IMR-90 (cell line): ENCODE results near the gene NKAIN1. TPM values are rescaled to one million over a fixed set of nuclear protein-coding genes. Genes with fewer than 3 reads are reported as not detected.

Source experiments
- ATAC-seq: fragments of 200-7000 bp; cut with Tn5 transposase; 2 replicates; pipeline ENCODE4 v1.9.1; 2020; ENCODE audit warnings: low read depth, mild to moderate bottlenecking, moderate library complexity
- BruUV-seq: library from RNA; stranded (reverse); fragments of 400-500 nt; replicated peaks from 2 replicates; lab custom pipeline; 2021; lab: Mats Ljungman, UMichigan
- CTCF ChIA-PET: fragments of 300-600 bp; formaldehyde crosslinking; extraction: SDS; loops from one replicate; lab custom pipeline; 2021; ENCODE audit warnings: antibody characterized with exemption; lab: Yijun Ruan, JAX
- POLR2A ChIA-PET: fragments of 300-600 bp; sonication (Branson Sonifier 250); formaldehyde crosslinking; loops from one replicate; lab custom pipeline; 2022; ENCODE audit warnings: antibody characterized with exemption; ENCODE audit not compliant: unreplicated experiment; lab: Charles Lee
- DNase-seq: peaks from one replicate; pipeline ENCODE4 v3.0.0; 2013
- H2AFZ ChIP-seq: replicated peaks from 2 replicates; pipeline ENCODE3; 2013; ENCODE audit warnings: low read length, mild to moderate bottlenecking; ENCODE audit not compliant: poor library complexity
- H2AK5ac ChIP-seq: 2 replicates; pipeline ENCODE4 v1.6.1; 2013; ENCODE audit warnings: low read depth, low read length, inconsistent platforms
- H2AK9ac ChIP-seq: replicated peaks from 2 replicates; pipeline ENCODE3; 2013; ENCODE audit warnings: mild to moderate bottlenecking, low read depth, low read length, moderate library complexity; ENCODE audit not compliant: poor library complexity
- H2BK120ac ChIP-seq: 2 replicates; pipeline ENCODE4 v1.6.1; 2013; ENCODE audit warnings: low read depth, low read length, inconsistent platforms
- H2BK15ac ChIP-seq: 3 replicates; pipeline ENCODE4 v1.6.1; 2013; ENCODE audit warnings: low read depth, low read length, inconsistent platforms
- H2BK20ac ChIP-seq: 2 replicates; pipeline ENCODE4 v1.6.1; 2013; ENCODE audit warnings: low read depth, mild to moderate bottlenecking, inconsistent platforms, low read length, moderate library complexity
- H2BK5ac ChIP-seq: 2 replicates; pipeline ENCODE4 v1.6.1; 2013; ENCODE audit warnings: mild to moderate bottlenecking, low read depth, low read length, inconsistent platforms; ENCODE audit not compliant: poor library complexity, severe bottlenecking
- H3K14ac ChIP-seq: replicated peaks from 2 replicates; pipeline ENCODE4 v1.6.1; 2013; ENCODE audit warnings: low read depth, low read length, inconsistent platforms
- H3K18ac ChIP-seq: 2 replicates; pipeline ENCODE4 v1.6.1; 2013; ENCODE audit warnings: low read depth, low read length, control low read depth
- H3K23ac ChIP-seq: 2 replicates; pipeline ENCODE4 v1.6.1; 2013; ENCODE audit warnings: low read depth, low read length, inconsistent platforms
- H3K27ac ChIP-seq: 2 replicates; pipeline ENCODE4 v1.5.1; 2013; ENCODE audit warnings: mild to moderate bottlenecking, control low read depth, low read length; ENCODE audit not compliant: insufficient read depth
- H3K27me3 ChIP-seq: 2 replicates; pipeline ENCODE4 v1.6.1; 2013; ENCODE audit warnings: low read length; ENCODE audit not compliant: control insufficient read depth, insufficient read depth
- H3K36me3 ChIP-seq: 2 replicates; pipeline ENCODE4 v1.6.1; 2013; ENCODE audit warnings: low read length, mixed read lengths; ENCODE audit not compliant: control insufficient read depth, insufficient read depth
- H3K4ac ChIP-seq: 2 replicates; pipeline ENCODE4 v1.6.1; 2013; ENCODE audit warnings: low read depth, low read length, inconsistent platforms
- H3K4me1 ChIP-seq: 2 replicates; pipeline ENCODE4 v1.6.1; 2013; ENCODE audit warnings: low read length, mixed read lengths; ENCODE audit not compliant: control insufficient read depth, insufficient read depth
- H3K4me2 ChIP-seq: 2 replicates; pipeline ENCODE4 v1.6.1; 2013; ENCODE audit warnings: low read depth, mild to moderate bottlenecking, control low read depth, low read length, moderate library complexity
- H3K4me3 ChIP-seq: 2 replicates; pipeline ENCODE4 v1.5.1; 2013; ENCODE audit warnings: low read depth, mild to moderate bottlenecking, control low read depth, low read length, moderate library complexity; ENCODE audit not compliant: insufficient read depth
- H3K56ac ChIP-seq: 2 replicates; pipeline ENCODE4 v1.6.1; 2013; ENCODE audit warnings: low read length, inconsistent platforms; ENCODE audit not compliant: insufficient read depth; ENCODE audit errors: extremely low read depth
- H3K79me1 ChIP-seq, 2 experiments: 2 replicates each; pipeline ENCODE4 v1.6.1; 2013; ENCODE audit warnings: low read length in 2 of 2, inconsistent platforms in 1 of 2, low read depth in 1 of 2
- H3K9ac ChIP-seq: 2 replicates; pipeline ENCODE4 v1.6.1; 2013; ENCODE audit warnings: low read depth, low read length, control low read depth
- H3K9me1 ChIP-seq: 2 replicates; pipeline ENCODE4 v1.6.1; 2013; ENCODE audit warnings: low read length, inconsistent platforms; ENCODE audit not compliant: insufficient read depth
- H3K9me3 ChIP-seq: 2 replicates; pipeline ENCODE4 v1.6.1; 2013; ENCODE audit warnings: low read length; ENCODE audit not compliant: control insufficient read depth, insufficient read depth
- H4K20me1 ChIP-seq: 2 replicates; pipeline ENCODE4 v1.6.1; 2013; ENCODE audit warnings: low read length, inconsistent platforms; ENCODE audit not compliant: insufficient read depth
- H4K5ac ChIP-seq: 2 replicates; pipeline ENCODE4 v1.6.1; 2013; ENCODE audit warnings: mild to moderate bottlenecking, low read depth, low read length, control low read depth
- H4K8ac ChIP-seq, 2 experiments: 2 replicates each; pipeline ENCODE4 v1.6.1; 2013; ENCODE audit warnings: low read depth in 2 of 2, low read length in 2 of 2, control low read depth in 1 of 2, inconsistent platforms in 1 of 2
- H4K91ac ChIP-seq: 2 replicates; pipeline ENCODE4 v1.6.1; 2013; ENCODE audit warnings: low read depth, low read length, inconsistent platforms; ENCODE audit not compliant: insufficient read depth
- BHLHE40 ChIP-seq: fragments of 150-350 bp; IDR thresholded peaks from 2 replicates; pipeline ENCODE4 v1.6.1; 2016; ENCODE audit warnings: mild to moderate bottlenecking, low read depth, low read length
- CEBPB ChIP-seq: IDR thresholded peaks from 2 replicates; pipeline ENCODE4 v1.6.1; 2012; ENCODE audit warnings: low read depth, low read length, improper control_type of control experiment
- CHD1 ChIP-seq: IDR thresholded peaks from 2 replicates; pipeline ENCODE4 v1.6.1; 2012; ENCODE audit warnings: low read depth, low read length, improper control_type of control experiment
- FOS ChIP-seq: fragments of 150-350 bp; IDR thresholded peaks from 2 replicates; pipeline ENCODE4 v1.6.1; 2016; ENCODE audit warnings: low read depth, low read length
- MAFK ChIP-seq: IDR thresholded peaks from 2 replicates; pipeline ENCODE4 v1.6.1; 2012; ENCODE audit warnings: low read depth, low read length, improper control_type of control experiment
- MAZ ChIP-seq: IDR thresholded peaks from 2 replicates; pipeline ENCODE4 v1.6.1; 2012; ENCODE audit warnings: low read depth, mild to moderate bottlenecking, low read length, improper control_type of control experiment, moderate library complexity, borderline replicate concordance
- MXI1 ChIP-seq: IDR thresholded peaks from 2 replicates; pipeline ENCODE4 v1.6.1; 2012; ENCODE audit warnings: low read depth, mild to moderate bottlenecking, low read length, moderate library complexity, borderline replicate concordance
- NFE2L2 ChIP-seq: fragments of 150-350 bp; IDR thresholded peaks from 2 replicates; pipeline ENCODE4 v1.6.1; 2016; ENCODE audit warnings: low read depth, mild to moderate bottlenecking, low read length
- POLR2A ChIP-seq: IDR thresholded peaks from 2 replicates; pipeline ENCODE4 v1.6.1; 2012; ENCODE audit warnings: mild to moderate bottlenecking, low read depth, low read length
- RAD21 ChIP-seq: IDR thresholded peaks from 2 replicates; pipeline ENCODE4 v1.6.1; 2012; ENCODE audit warnings: low read length, improper control_type of control experiment
- RCOR1 ChIP-seq: IDR thresholded peaks from 2 replicates; pipeline ENCODE4 v1.6.1; 2012; ENCODE audit warnings: mild to moderate bottlenecking, low read length, improper control_type of control experiment; ENCODE audit not compliant: insufficient replicate concordance
- SMC3 ChIP-seq: fragments of 150-350 bp; IDR thresholded peaks from 2 replicates; pipeline ENCODE4 v1.6.1; 2016; ENCODE audit warnings: low read depth, mild to moderate bottlenecking, antibody characterized with exemption, low read length, moderate library complexity
- WGBS, 2 experiments: methylation state at CpG; one replicate each; pipeline versions ENCODE4 v1.1.5 to v1.1.7; 2013; ENCODE audit warnings: missing lambda C conversion rate in 2 of 2; ENCODE audit not compliant: insufficient read length in 1 of 2; ENCODE audit errors: extremely low coverage in 2 of 2; 5-methylcytosine and 5-hydroxymethylcytosine counted together
- dilution Hi-C: fragments of 300-500 bp; cut with HindIII; formaldehyde crosslinking; loops from one replicate; pipeline ENCODE4 v1.14.3; 2018; ENCODE audit warnings: low sequenced_read_pairs; ENCODE audit not compliant: unreplicated experiment
- in situ Hi-C: fragments of 300-500 bp; cut with MboI; formaldehyde crosslinking; loops from 3 replicates; pipeline ENCODE4 v1.14.3; 2019; ENCODE audit warnings: low sequenced_read_pairs, inconsistent platforms, mixed read lengths
- intact Hi-C: fragments of 100-400 bp; cut with micrococcal nuclease; formaldehyde crosslinking; loops from 2 replicates; pipeline ENCODE4 v1.10.0; 2022
- polyA plus RNA-seq, 3 experiments: library from polyadenylated mRNA; depleted of rRNA; stranded (reverse); fragments of >200 nt; gene quantifications; 2 replicates each; pipeline ENCODE4 v1.2.3, GENCODE V29; 2012; ENCODE audit warnings: low replicate concordance in 1 of 3
- total RNA-seq: library from RNA; depleted of rRNA; stranded (reverse); fragments of >200 nt; gene quantifications from 2 replicates; pipeline ENCODE4 v1.2.3, GENCODE V29; 2012
- TF ChIP-seq, protein P1 (sequence below): fragments of 150-350 bp; IDR thresholded peaks from 2 replicates; pipeline ENCODE4 v1.6.1; 2017; ENCODE audit warnings: mild to moderate bottlenecking, antibody characterized with exemption, low read length, low read depth
- TF ChIP-seq, protein P2 (sequence below): conservative IDR thresholded peaks from 2 replicates; pipeline ENCODE4 v1.5.1; 2012; ENCODE audit warnings: mild to moderate bottlenecking, low read depth, low read length, improper control_type of control experiment
- TF ChIP-seq, protein P3 (sequence below): fragments of 150-350 bp; IDR thresholded peaks from 2 replicates; pipeline ENCODE4 v1.6.1; 2016; ENCODE audit warnings: low read depth, mild to moderate bottlenecking, low read length, moderate library complexity, borderline replicate concordance

NKAIN1 gene
- total and polyA plus RNA-seq, 2 of the 4 experiments (the other 2 are of a cell fraction), result under 0.01 to 0.09 TPM

DNA sequence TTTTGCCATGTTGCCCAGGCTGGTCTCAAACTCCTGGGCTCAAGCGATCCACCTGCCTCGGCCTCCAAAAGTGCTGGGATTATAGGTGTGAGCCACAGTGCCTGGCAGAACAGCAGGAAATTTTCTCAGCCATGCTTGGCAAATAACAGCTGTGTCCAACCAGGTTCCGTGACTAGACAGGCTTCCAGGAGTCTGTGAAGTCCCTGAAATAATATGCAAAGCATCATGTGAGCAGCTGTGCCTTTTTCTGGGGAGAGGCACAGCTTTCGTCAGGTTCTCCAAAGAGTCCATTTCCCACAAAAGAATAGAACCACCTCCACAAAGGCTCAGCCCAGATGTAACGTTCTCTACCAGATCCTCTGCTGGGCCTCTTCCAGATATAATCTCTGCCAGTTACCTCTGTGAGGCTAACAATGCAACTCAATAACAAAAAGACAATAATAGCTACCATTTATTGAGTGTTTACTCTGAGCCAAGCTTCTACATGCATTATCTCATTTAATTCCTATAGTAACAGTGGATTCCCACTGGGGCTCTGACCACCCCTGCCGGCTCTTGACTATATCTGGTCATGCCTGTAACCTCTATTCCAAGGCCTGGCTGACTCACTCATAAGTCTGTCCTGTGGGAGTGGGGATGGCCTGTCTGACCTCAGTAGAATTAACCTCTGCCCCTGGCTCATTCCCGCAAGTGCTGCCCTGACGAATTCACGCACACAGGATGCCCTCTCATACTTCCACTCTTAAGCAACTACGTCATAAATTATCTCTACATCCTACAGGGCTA lies 4.0 kb upstream of the NKAIN1 start:
- Histone ChIP-seq H2AK5ac (no peak overlapping the region), H4K5ac (no peak overlapping the region), H2BK20ac (no peak overlapping the region), H3K4me1 (no peaks in the 10 kb centered on the region), H2AK9ac (no peak overlapping the region), H3K18ac (no peak overlapping the region), H2BK15ac (no peak overlapping the region), H3K4ac (no peak overlapping the region), H3K27me3 (peaks cover 30% of the 10 kb centered on the region), H3K79me1 (no peaks in the 10 kb centered on the region), H3K14ac (no peak overlapping the region), H3K9me1 (no peaks in the 10 kb centered on the region), H2BK120ac (no peak overlapping the region), H3K9me3 (no peaks in the 10 kb centered on the region), H3K9ac (no peak overlapping the region), H4K8ac (no peak overlapping the region), H3K36me3 (no peaks in the 10 kb centered on the region), H4K91ac (no peak overlapping the region), H3K56ac (no peak overlapping the region), H2AFZ (no peak overlapping the region), H4K20me1 (no peaks in the 10 kb centered on the region), H3K27ac (no peak overlapping the region), H3K4me3 (no peak overlapping the region), H2BK5ac (no peak overlapping the region), H3K4me2 (no peak overlapping the region), H3K23ac (no peak overlapping the region)
- intact Hi-C loops (no loop called here), dilution Hi-C loops (no loop called here), in situ Hi-C loops (no loop called here)
- WGBS, 2 experiments, result 100% methylated on average over 3 of the region's 10 CpGs; no CpG with 5 or more reads in 1 of the 2 experiments
- no TSS peak for BruUV-seq
- CTCF ChIA-PET, result interaction anchor here (1.3 kb wide), 1 partner anchor 22 kb away, joined by 3 read pairs; no protein-coding TSS in a partner anchor
- DNase-seq, result peak; percentile 19
- ATAC-seq, result no peak
- POLR2A ChIA-PET, result no interaction called here
- TF ChIP-seq NFE2L2 (no peak), SMC3 (no peak), MAZ (no peak), RAD21 (no peak), CEBPB (no peak), MXI1 (no peak), POLR2A (no peak), FOS (no peak), RCOR1 (no peak), BHLHE40 (no peak), MAFK (no peak), CHD1 (no peak)
- TF ChIP-seq, protein P1, sequence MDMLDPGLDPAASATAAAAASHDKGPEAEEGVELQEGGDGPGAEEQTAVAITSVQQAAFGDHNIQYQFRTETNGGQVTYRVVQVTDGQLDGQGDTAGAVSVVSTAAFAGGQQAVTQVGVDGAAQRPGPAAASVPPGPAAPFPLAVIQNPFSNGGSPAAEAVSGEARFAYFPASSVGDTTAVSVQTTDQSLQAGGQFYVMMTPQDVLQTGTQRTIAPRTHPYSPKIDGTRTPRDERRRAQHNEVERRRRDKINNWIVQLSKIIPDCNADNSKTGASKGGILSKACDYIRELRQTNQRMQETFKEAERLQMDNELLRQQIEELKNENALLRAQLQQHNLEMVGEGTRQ, result no peak
- TF ChIP-seq, protein P2, sequence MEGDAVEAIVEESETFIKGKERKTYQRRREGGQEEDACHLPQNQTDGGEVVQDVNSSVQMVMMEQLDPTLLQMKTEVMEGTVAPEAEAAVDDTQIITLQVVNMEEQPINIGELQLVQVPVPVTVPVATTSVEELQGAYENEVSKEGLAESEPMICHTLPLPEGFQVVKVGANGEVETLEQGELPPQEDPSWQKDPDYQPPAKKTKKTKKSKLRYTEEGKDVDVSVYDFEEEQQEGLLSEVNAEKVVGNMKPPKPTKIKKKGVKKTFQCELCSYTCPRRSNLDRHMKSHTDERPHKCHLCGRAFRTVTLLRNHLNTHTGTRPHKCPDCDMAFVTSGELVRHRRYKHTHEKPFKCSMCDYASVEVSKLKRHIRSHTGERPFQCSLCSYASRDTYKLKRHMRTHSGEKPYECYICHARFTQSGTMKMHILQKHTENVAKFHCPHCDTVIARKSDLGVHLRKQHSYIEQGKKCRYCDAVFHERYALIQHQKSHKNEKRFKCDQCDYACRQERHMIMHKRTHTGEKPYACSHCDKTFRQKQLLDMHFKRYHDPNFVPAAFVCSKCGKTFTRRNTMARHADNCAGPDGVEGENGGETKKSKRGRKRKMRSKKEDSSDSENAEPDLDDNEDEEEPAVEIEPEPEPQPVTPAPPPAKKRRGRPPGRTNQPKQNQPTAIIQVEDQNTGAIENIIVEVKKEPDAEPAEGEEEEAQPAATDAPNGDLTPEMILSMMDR, result no peak
- TF ChIP-seq, protein P3, sequence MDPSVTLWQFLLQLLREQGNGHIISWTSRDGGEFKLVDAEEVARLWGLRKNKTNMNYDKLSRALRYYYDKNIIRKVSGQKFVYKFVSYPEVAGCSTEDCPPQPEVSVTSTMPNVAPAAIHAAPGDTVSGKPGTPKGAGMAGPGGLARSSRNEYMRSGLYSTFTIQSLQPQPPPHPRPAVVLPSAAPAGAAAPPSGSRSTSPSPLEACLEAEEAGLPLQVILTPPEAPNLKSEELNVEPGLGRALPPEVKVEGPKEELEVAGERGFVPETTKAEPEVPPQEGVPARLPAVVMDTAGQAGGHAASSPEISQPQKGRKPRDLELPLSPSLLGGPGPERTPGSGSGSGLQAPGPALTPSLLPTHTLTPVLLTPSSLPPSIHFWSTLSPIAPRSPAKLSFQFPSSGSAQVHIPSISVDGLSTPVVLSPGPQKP, result no peak
